HG03045 (cell line): Measurements from ENCODE around the gene UNC79.

Experiments used
- ATAC-seq: cut with Tn5 transposase; IDR thresholded peaks from one replicate; pipeline ENCODE4 v1.9.1; 2021; ENCODE audit warnings: mild to moderate bottlenecking, moderate library complexity; ENCODE audit not compliant: unreplicated experiment

The UNC79 gene

GRCh38 chr14:93655078-93655750, 224.5 kb downstream of the UNC79 start:
- no peak for ATAC-seq

- no peak for ATAC-seq
Measured at GRCh38 chr14:93657875-93658274, 227.1 kb downstream of the UNC79 start.

GRCh38 chr14:93663317-93663716, 232.6 kb downstream of the UNC79 start:
- ATAC-seq: no peak

GRCh38 chr14:93665169-93665568, 234.4 kb downstream of the UNC79 start:
- ATAC-seq: no peak

- no peak for ATAC-seq
Measured at GRCh38 chr14:93669632-93670031, 238.9 kb downstream of the UNC79 start.

- ATAC-seq: no peak
Measured at GRCh38 chr14:93674343-93674742, 243.6 kb downstream of the UNC79 start.

GRCh38 chr14:93675651-93676050, 244.9 kb downstream of the UNC79 start:
- ATAC-seq: no peak

- no peak for ATAC-seq
Measured at GRCh38 chr14:93676416-93676958, 245.7 kb downstream of the UNC79 start.

GRCh38 chr14:93682459-93682858, 251.7 kb downstream of the UNC79 start:
- ATAC-seq: no peak

GRCh38 chr14:93683226-93683625, 252.5 kb downstream of the UNC79 start:
- no peak for ATAC-seq

- no peak for ATAC-seq
Measured at GRCh38 chr14:93685121-93685895, 254.6 kb downstream of the UNC79 start.

GRCh38 chr14:93686268-93686667, 255.5 kb downstream of the UNC79 start:
- ATAC-seq: no peak

GRCh38 chr14:93688239-93688666, 257.5 kb downstream of the UNC79 start:
- no peak for ATAC-seq

GRCh38 chr14:93688820-93689219, 258.1 kb downstream of the UNC79 start:
- no peak for ATAC-seq

GRCh38 chr14:93690146-93690545, 259.4 kb downstream of the UNC79 start:
- no peak for ATAC-seq

GRCh38 chr14:93691042-93691780, 260.5 kb downstream of the UNC79 start:
- no peak for ATAC-seq

- ATAC-seq: no peak
Measured at GRCh38 chr14:93693914-93694313, 263.2 kb downstream of the UNC79 start.

- ATAC-seq: no peak
Measured at GRCh38 chr14:93700928-93701327, 270.2 kb downstream of the UNC79 start.

- no peak for ATAC-seq
Measured at GRCh38 chr14:93701562-93701961, 270.8 kb downstream of the UNC79 start.

GRCh38 chr14:93702946-93703345, 272.2 kb downstream of the UNC79 start:
- ATAC-seq: no peak

- no peak for ATAC-seq
Measured at GRCh38 chr14:93703941-93704340, 273.2 kb downstream of the UNC79 start.
